ENCODE measurements around the gene RBM12.

The RBM12 gene

GRCh38 chr20:35680452-35681183 is 15.9 kb upstream of the RBM12 start:
- no peak for DNase-seq (ENCODE audit: low read depth)
- TF ChIP-seq CTCF (IDR thresholded peaks at IDR 0.05; ENCODE audit: low read depth, low read length, missing control alignments), result no peak
- in situ Hi-C loops (cut with HindIII; ENCODE audit: low sequenced_read_pairs), result no loop called here
- no peak overlapping the region for H3K4me3 ChIP-seq (ENCODE audit: low read depth, low read length)

GRCh38 chr20:35674921-35675320 is 10.2 kb upstream of the RBM12 start:
- in situ Hi-C loops (cut with HindIII; ENCODE audit: low sequenced_read_pairs), result no loop called here
- DNase-seq (ENCODE audit: low read depth), result no peak
- TF ChIP-seq CTCF (IDR thresholded peaks at IDR 0.05; ENCODE audit: low read depth, low read length, missing control alignments), result no peak
- no peak overlapping the region for H3K4me3 ChIP-seq (ENCODE audit: low read depth, low read length)

GRCh38 chr20:35673884-35674283 is 9.2 kb upstream of the RBM12 start:
- in situ Hi-C loops (cut with HindIII; ENCODE audit: low sequenced_read_pairs), result no loop called here
- no peak overlapping the region for H3K4me3 ChIP-seq (ENCODE audit: low read depth, low read length)
- no peak for TF ChIP-seq CTCF (IDR thresholded peaks at IDR 0.05; ENCODE audit: low read depth, low read length, missing control alignments)
- DNase-seq (ENCODE audit: low read depth), result no peak

GRCh38 chr20:35669681-35670080 is 5.0 kb upstream of the RBM12 start:
- TF ChIP-seq CTCF (IDR thresholded peaks at IDR 0.05; ENCODE audit: low read depth, low read length, missing control alignments), result no peak
- in situ Hi-C loops (cut with HindIII; ENCODE audit: low sequenced_read_pairs), result no loop called here
- no peak overlapping the region for H3K4me3 ChIP-seq (ENCODE audit: low read depth, low read length)
- no peak for DNase-seq (ENCODE audit: low read depth)

GRCh38 chr20:35669221-35669620 is 4.5 kb upstream of the RBM12 start:
- TF ChIP-seq CTCF (IDR thresholded peaks at IDR 0.05; ENCODE audit: low read depth, low read length, missing control alignments), result no peak
- DNase-seq (ENCODE audit: low read depth), result no peak
- no peak overlapping the region for H3K4me3 ChIP-seq (ENCODE audit: low read depth, low read length)
- in situ Hi-C loops (cut with HindIII; ENCODE audit: low sequenced_read_pairs), result no loop called here

GRCh38 chr20:35665949-35666288 is 1.2 kb upstream of the RBM12 start:
- TF ChIP-seq CTCF (IDR thresholded peaks at IDR 0.05; ENCODE audit: low read depth, low read length, missing control alignments), result no peak
- H3K4me3 ChIP-seq (ENCODE audit: low read depth, low read length), result no peak overlapping the region
- DNase-seq (ENCODE audit: low read depth), result no peak
- in situ Hi-C loops (cut with HindIII; ENCODE audit: low sequenced_read_pairs), result no loop called here

Data from astrocyte of the cerebellum (primary cell).